RWPE2 (cell line): ENCODE results near the gene KCNQ1OT1.

Experiments
- ATAC-seq: fragments of 200-7000 bp; cut with Tn5 transposase; 3 replicates; pipeline ENCODE4 v1.9.1; 2021; ENCODE audit warnings: low read depth
- DNase-seq: peaks from one replicate; pipeline ENCODE4 v3.0.0-alpha.2; 2020; ENCODE audit warnings: low spot score
- H3K27ac ChIP-seq: fragments of 450-650 bp; 2 replicates; pipeline ENCODE4 v1.5.1; 2017; ENCODE audit warnings: mild to moderate bottlenecking; ENCODE audit not compliant: poor library complexity, severe bottlenecking
- H3K27me3 ChIP-seq: fragments of 250-450 bp; sonication (Bioruptor Pico); 2 replicates; pipeline ENCODE4 v1.5.1; 2021; ENCODE audit warnings: mild to moderate bottlenecking, moderate library complexity; ENCODE audit not compliant: insufficient read depth, poor library complexity, severe bottlenecking
- H3K36me3 ChIP-seq: fragments of 250-450 bp; sonication (Bioruptor Pico); 2 replicates; pipeline ENCODE4 v1.5.1; 2020; ENCODE audit warnings: low read depth, mild to moderate bottlenecking, moderate library complexity
- H3K4me1 ChIP-seq: fragments of 250-450 bp; sonication (Bioruptor Pico); 2 replicates; pipeline ENCODE4 v1.5.1; 2021; ENCODE audit warnings: mild to moderate bottlenecking, moderate library complexity; ENCODE audit not compliant: insufficient read depth, poor library complexity, severe bottlenecking
- H3K4me3 ChIP-seq: fragments of 250-450 bp; sonication (Bioruptor Pico); 2 replicates; pipeline ENCODE4 v1.5.1; 2021; ENCODE audit warnings: mild to moderate bottlenecking, moderate library complexity; ENCODE audit not compliant: severe bottlenecking
- H3K9me3 ChIP-seq: fragments of 250-450 bp; sonication (Bioruptor Pico); 2 replicates; pipeline ENCODE4 v1.5.1; 2021; ENCODE audit warnings: mild to moderate bottlenecking, moderate library complexity; ENCODE audit not compliant: severe bottlenecking
- CTCF ChIP-seq: fragments of 450-650 bp; IDR thresholded peaks from one replicate; pipeline ENCODE4 v1.5.1; 2017; ENCODE audit warnings: mild to moderate bottlenecking, moderate library complexity; ENCODE audit not compliant: poor library complexity, severe bottlenecking

The KCNQ1OT1 gene

GRCh38 chr11:2570211-2570811, 129.5 kb downstream of the KCNQ1OT1 start:
- Histone ChIP-seq H3K36me3 (no peaks in the 10 kb centered on the region), H3K27ac (no peak overlapping the region), H3K4me3 (no peak overlapping the region), H3K9me3 (no peaks in the 10 kb centered on the region), H3K4me1 (no peaks in the 10 kb centered on the region), H3K27me3 (no peaks in the 10 kb centered on the region)
- TF ChIP-seq CTCF = no peak
- DNase-seq (no peak), ATAC-seq (no peak)

DNA sequence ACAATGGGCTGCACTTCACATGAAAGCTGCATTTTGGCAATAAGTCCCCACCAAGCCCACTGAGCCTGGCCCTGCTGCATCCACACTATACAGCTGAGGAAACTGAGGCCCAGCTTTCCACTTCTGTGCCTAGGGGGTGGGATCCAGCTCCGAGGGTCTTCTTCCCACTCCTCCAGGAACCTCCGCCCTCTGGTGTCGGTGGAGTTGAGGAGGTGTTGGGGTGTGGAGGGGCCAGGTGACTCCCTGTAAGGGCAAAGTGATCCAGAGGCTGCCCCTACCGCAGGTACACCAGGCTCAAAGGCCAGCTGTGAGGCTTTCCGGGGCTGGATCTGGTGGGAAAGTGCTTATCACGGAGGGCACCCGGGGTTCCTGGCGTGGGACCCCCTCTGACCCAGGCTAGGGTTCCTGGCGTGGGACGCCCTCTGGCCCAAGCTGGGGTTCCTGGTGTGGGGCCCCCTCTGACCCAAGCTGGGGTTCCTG, 130.0 kb downstream of the KCNQ1OT1 start:
- no peak for TF ChIP-seq CTCF
- Histone ChIP-seq H3K36me3 (no peaks in the 10 kb centered on the region), H3K4me3 (no peak overlapping the region), H3K27ac (no peak overlapping the region), H3K4me1 (no peaks in the 10 kb centered on the region), H3K27me3 (no peaks in the 10 kb centered on the region), H3K9me3 (no peaks in the 10 kb centered on the region)
- ATAC-seq = no peak
- peak; percentile 55 for DNase-seq

- H3K27me3 ChIP-seq = no peaks in the 10 kb centered on the region
These were observed 130.5 kb downstream of the KCNQ1OT1 start for GRCh38 chr11:2569321-2569721.

DNA sequence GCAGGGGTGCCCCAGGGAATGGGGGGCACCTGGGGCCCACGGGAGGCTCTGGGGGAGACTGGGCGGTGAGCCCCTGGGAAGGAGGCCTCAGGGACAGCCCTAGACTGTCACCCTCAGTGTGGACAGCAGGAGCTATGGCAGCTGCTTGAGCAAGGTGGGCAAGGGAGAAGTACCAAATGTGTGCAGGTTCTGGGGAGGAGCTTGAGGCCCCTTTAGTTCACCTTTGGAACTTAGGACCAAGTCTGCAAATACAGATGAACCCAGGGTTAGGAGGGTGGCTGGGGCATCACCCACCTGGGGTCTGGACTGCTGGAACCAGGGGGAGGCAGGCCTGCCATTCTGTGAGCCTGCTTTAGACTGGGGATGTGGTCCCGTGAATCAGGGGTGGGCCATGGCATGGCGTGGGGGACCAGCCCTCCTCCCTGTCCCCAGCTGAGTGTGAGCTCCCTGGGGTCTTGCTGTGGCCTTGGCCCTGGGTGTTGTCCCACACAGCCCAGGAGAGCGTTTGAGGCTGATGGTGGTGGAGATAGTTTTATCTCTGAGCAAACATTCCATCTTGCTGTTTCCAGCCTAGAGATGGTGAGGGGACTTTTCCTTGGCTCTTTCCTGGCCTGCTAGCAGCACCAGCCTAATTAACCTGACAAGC, 132.6 kb downstream of the KCNQ1OT1 start:
- Histone ChIP-seq H3K27ac (no peak overlapping the region), H3K27me3 (no peaks in the 10 kb centered on the region), H3K9me3 (no peaks in the 10 kb centered on the region), H3K4me1 (no peaks in the 10 kb centered on the region), H3K4me3 (no peak overlapping the region), H3K36me3 (no peaks in the 10 kb centered on the region)
- DNase-seq = no peak
- no peak for TF ChIP-seq CTCF
- ATAC-seq = no peak

More at GRCh38 chr11:2569321-2569721, 130.5 kb downstream of the KCNQ1OT1 start:
- no peak for ATAC-seq
- Histone ChIP-seq H3K36me3 (no peaks in the 10 kb centered on the region), H3K4me3 (no peak overlapping the region), H3K9me3 (no peaks in the 10 kb centered on the region), H3K4me1 (no peaks in the 10 kb centered on the region), H3K27ac (no peak overlapping the region)
- no peak for DNase-seq
- TF ChIP-seq CTCF = no peak
